K562 (cell line): ENCODE data around the gene WASL. TPM values are rescaled to one million over a fixed set of nuclear protein-coding genes. Genes with fewer than 3 reads are reported as not detected.

Experiments used
- ATAC-seq: fragments of 200-7000 bp; cut with Tn5 transposase; 3 replicates; pipeline ENCODE4 v1.9.1; 2020; ENCODE audit warnings: moderate library complexity
- BruUV-seq: library from RNA; stranded (reverse); fragments of 400-500 nt; replicated peaks from 2 replicates; lab custom pipeline; 2021; lab: Mats Ljungman, UMichigan
- CTCF ChIA-PET: fragments of 300-600 bp; formaldehyde crosslinking; extraction: SDS; loops from one replicate; lab custom pipeline; 2021; ENCODE audit warnings: low intra/inter-chr PET ratio; lab: Yijun Ruan, JAX
- POLR2A ChIA-PET: fragments of 300-600, 350-650 bp; sonication (Branson Sonifier 250); formaldehyde crosslinking; extraction: SDS; loops from one replicate; lab custom pipeline; 2021; ENCODE audit warnings: antibody characterized with exemption, inconsistent platforms; lab: Yijun Ruan, JAX
- DNase-seq, 4 experiments: peaks; one replicate each; pipeline versions ENCODE4 v3.0.0 to v3.0.0-alpha.2; 2011 to 2018; ENCODE audit warnings: low spot score in 3 of 4, mixed read lengths in 3 of 4; ENCODE audit errors: extremely low read depth in 1 of 4
- FAIRE-seq: peaks from 2 replicates; lab custom pipeline; 2011; peaks lifted over from hg19 to GRCh38; lab: Jason Lieb, UNC
- H2AFZ ChIP-seq: 2 replicates; pipeline ENCODE4 v1.6.0; 2011; ENCODE audit warnings: low read depth, low read length, control low read depth, inconsistent platforms
- H3K27ac ChIP-seq: fragments of 200-600 bp; 3 replicates; pipeline ENCODE4 v1.8.0; 2011; ENCODE audit warnings: low read depth, mild to moderate bottlenecking, control low read depth, inconsistent platforms, low read length, moderate library complexity, mixed read lengths; ENCODE audit errors: extremely low read depth
- H3K27me3 ChIP-seq, 2 experiments: fragments of 300-600 bp in 1 of 2; 2 replicates in 1 of 2; 3 replicates in 1 of 2; pipeline versions ENCODE4 v1.6.0 to v1.8.0; 2011; ENCODE audit warnings: inconsistent platforms in 2 of 2, low read length in 2 of 2, mild to moderate bottlenecking in 1 of 2, mixed read lengths in 1 of 2, moderate library complexity in 1 of 2; ENCODE audit not compliant: control insufficient read depth in 2 of 2, insufficient read depth in 2 of 2
- H3K36me3 ChIP-seq: fragments of 300-600 bp; 3 replicates; pipeline ENCODE4 v1.8.0; 2011; ENCODE audit warnings: mild to moderate bottlenecking, low read length, inconsistent platforms; ENCODE audit not compliant: control insufficient read depth, insufficient read depth
- H3K4me1 ChIP-seq, 2 experiments: fragments of 200-600 bp in 1 of 2; replicated peaks in 1 of 2; 2 replicates in 1 of 2; 3 replicates in 1 of 2; pipeline versions ENCODE4 v1.5.1 to v1.8.0; 2011; ENCODE audit warnings: inconsistent platforms in 2 of 2, low read length in 2 of 2, mild to moderate bottlenecking in 1 of 2, mixed read lengths in 1 of 2, moderate library complexity in 1 of 2; ENCODE audit not compliant: control insufficient read depth in 2 of 2, insufficient read depth in 2 of 2
- H3K4me2 ChIP-seq: 2 replicates; pipeline ENCODE4 v1.6.1; 2011; ENCODE audit warnings: low read length, control low read depth, inconsistent platforms, mixed read lengths; ENCODE audit not compliant: insufficient read depth
- H3K4me3 ChIP-seq: fragments of 200-600 bp; sonication (generic), shearing (Covaris generic); 2 replicates; pipeline ENCODE4 v1.5.1; 2016; ENCODE audit warnings: control low read depth, inconsistent platforms
- H3K79me2 ChIP-seq: fragments of 200-600 bp; 3 replicates; pipeline ENCODE4 v1.8.0; 2011; ENCODE audit warnings: low read length, inconsistent platforms; ENCODE audit not compliant: control insufficient read depth, insufficient read depth
- H3K9ac ChIP-seq, 2 experiments: 2 replicates each; pipeline versions ENCODE4 v1.6.0 to v1.6.1; 2011; ENCODE audit warnings: low read depth in 2 of 2, low read length in 2 of 2, control low read depth in 1 of 2, inconsistent platforms in 1 of 2, mild to moderate bottlenecking in 1 of 2, mixed read lengths in 1 of 2; ENCODE audit not compliant: insufficient read depth in 1 of 2
- H3K9me1 ChIP-seq: one replicate; pipeline ENCODE4 v1.6.0; 2011; ENCODE audit warnings: inconsistent platforms, mild to moderate bottlenecking, low read length, moderate library complexity; ENCODE audit not compliant: control insufficient read depth, insufficient read depth
- H3K9me3 ChIP-seq: replicated peaks from 2 replicates; pipeline ENCODE4 v1.5.1; 2011; ENCODE audit warnings: low read depth, low read length, inconsistent platforms; ENCODE audit not compliant: control insufficient read depth, insufficient read depth
- H4K20me1 ChIP-seq: replicated peaks from 2 replicates; pipeline ENCODE4 v1.6.1; 2011; ENCODE audit warnings: low read length, inconsistent platforms, mixed read lengths; ENCODE audit not compliant: control insufficient read depth, insufficient read depth
- ARNT ChIP-seq, 2 experiments: fragments of 450-650 bp; IDR thresholded peaks; 2 replicates each; pipeline ENCODE4 v1.6.1; 2016; ENCODE audit warnings: mild to moderate bottlenecking in 1 of 2
- DEAF1 ChIP-seq: fragments of 450-650 bp; formaldehyde crosslinking; IDR thresholded peaks from 2 replicates; pipeline ENCODE4 v1.4.0; 2020; ENCODE audit warnings: mild to moderate bottlenecking, moderate library complexity
- ESRRA ChIP-seq: fragments of 450-650 bp; IDR thresholded peaks from 2 replicates; pipeline ENCODE4 v1.6.1; 2014; ENCODE audit warnings: low read depth, mild to moderate bottlenecking, moderate library complexity, borderline replicate concordance
- FOXA3 ChIP-seq, 2 experiments: fragments of 450-650 bp in 1 of 2; sonication (generic) in 1 of 2; formaldehyde crosslinking; IDR thresholded peaks in 1 of 2; conservative IDR thresholded peaks in 1 of 2; 2 replicates each; pipeline versions ENCODE4 v1.4.0 to v1.8.0; 2020 to 2022; ENCODE audit warnings: mild to moderate bottlenecking in 2 of 2, missing genetic modification reagents in 1 of 2
- FOXP4 ChIP-seq: sonication (generic); formaldehyde crosslinking; IDR thresholded peaks from 2 replicates; pipeline ENCODE4 v1.8.0; 2022; ENCODE audit warnings: mild to moderate bottlenecking, missing genetic modification reagents, borderline replicate concordance
- HNRNPK ChIP-seq: fragments of 200-400 bp; formaldehyde crosslinking; IDR thresholded peaks from one replicate; pipeline ENCODE4 v1.6.1; 2018; ENCODE audit warnings: mild to moderate bottlenecking, low read depth, low read length; ENCODE audit not compliant: poor library complexity, severe bottlenecking
- NEUROD1 ChIP-seq: fragments of 150-350 bp; IDR thresholded peaks from 2 replicates; pipeline ENCODE4 v1.6.1; 2014; ENCODE audit warnings: borderline replicate concordance, low read length, low read depth; ENCODE audit not compliant: partially characterized antibody
- POLR2AphosphoS5 ChIP-seq: IDR thresholded peaks from 2 replicates; pipeline ENCODE4 v1.6.1; 2011; ENCODE audit warnings: mild to moderate bottlenecking, low read depth, low read length, moderate library complexity; ENCODE audit not compliant: control insufficient read depth, insufficient read depth
- SIN3A ChIP-seq, 2 experiments: fragments of 150-350 bp in 1 of 2; IDR thresholded peaks; 2 replicates each; pipeline ENCODE4 v1.6.1; 2011 to 2016; ENCODE audit warnings: borderline replicate concordance in 2 of 2, low read depth in 2 of 2, low read length in 2 of 2, mild to moderate bottlenecking in 2 of 2, moderate library complexity in 2 of 2; ENCODE audit not compliant: control insufficient read depth in 1 of 2
- TEAD2 ChIP-seq: fragments of 450-650 bp; IDR thresholded peaks from 2 replicates; pipeline ENCODE4 v1.6.1; 2016; ENCODE audit warnings: missing genetic modification characterization, control low read depth, missing compliant biosample characterization
- TOE1 ChIP-seq, 2 experiments: fragments of 450-650 bp in 1 of 2; sonication (generic) in 1 of 2; formaldehyde crosslinking in 1 of 2; IDR thresholded peaks; 2 replicates each; pipeline versions ENCODE4 v1.7.1 to v1.8.0; 2016 to 2022; ENCODE audit warnings: borderline replicate concordance in 2 of 2, mild to moderate bottlenecking in 2 of 2, antibody characterized with exemption in 1 of 2, inconsistent platforms in 1 of 2, low read depth in 1 of 2, missing genetic modification reagents in 1 of 2, moderate library complexity in 1 of 2
- ZBTB49 ChIP-seq: sonication (generic); formaldehyde crosslinking; IDR thresholded peaks from 2 replicates; pipeline ENCODE4 v1.8.0; 2022; ENCODE audit warnings: missing genetic modification reagents, mild to moderate bottlenecking, borderline replicate concordance
- ZC3H4 ChIP-seq: sonication (generic); formaldehyde crosslinking; IDR thresholded peaks from 2 replicates; pipeline ENCODE4 v1.9.0; 2021; ENCODE audit warnings: missing genetic modification reagents, borderline replicate concordance
- ZC3H8 ChIP-seq: fragments of 450-650 bp; IDR thresholded peaks from 2 replicates; pipeline ENCODE4 v1.6.1; 2017
- ZNF253 ChIP-seq: fragments of 250-450 bp; sonication (Bioruptor Pico); conservative IDR thresholded peaks from 2 replicates; pipeline ENCODE4 v1.6.1; 2021; ENCODE audit warnings: mild to moderate bottlenecking
- ZNF695 ChIP-seq: fragments of 450-650 bp; formaldehyde crosslinking; IDR thresholded peaks from 2 replicates; pipeline ENCODE4 v1.4.0; 2020; ENCODE audit warnings: mild to moderate bottlenecking, moderate library complexity
- WGBS: fragments of 100-300 bp; shearing (Covaris generic); methylation state at CpG from one replicate; pipeline ENCODE4 v1.1.6; 2016; ENCODE audit warnings: low coverage, mixed read lengths; ENCODE audit not compliant: insufficient coverage; ENCODE audit errors: missing lambda C conversion rate; 5-methylcytosine and 5-hydroxymethylcytosine counted together
- in situ Hi-C: fragments of 300-500 bp; cut with MboI; formaldehyde crosslinking; loops from 4 replicates; pipeline ENCODE4 v1.15.0; 2018; ENCODE audit warnings: inconsistent platforms, mixed read lengths
- intact Hi-C: fragments of 100-400 bp; cut with micrococcal nuclease; formaldehyde crosslinking; loops from 2 replicates; pipeline ENCODE4 v1.14.2; 2022
- polyA plus RNA-seq, 8 experiments: library from polyadenylated mRNA; depleted of rRNA in 4 of 8; stranded (reverse) in 5 of 8; unstranded in 3 of 8; fragments of >200 nt; fragmentation: Nextera tagmentation in 2 of 8; fragmentation: Illumina TruSeq in 1 of 8; extraction: Ambion mirVana in 2 of 8; extraction: Trizol in 1 of 8; gene quantifications; 2 replicates each; pipeline versions ENCODE4 v1.2.1 to v1.2.3, GENCODE V29; 2011 to 2014; ENCODE audit warnings: inconsistent platforms in 1 of 8, missing spikeins in 1 of 8
- total RNA-seq, 7 experiments: library from RNA; depleted of rRNA in 6 of 7; stranded (reverse); fragments of >200 nt in 6 of 7; fragmentation: Illumina TruSeq in 2 of 7; extraction: Trizol in 2 of 7; gene quantifications; 2 replicates each; pipeline versions ENCODE4 v1.2.1 to v1.2.3, GENCODE V29; 2011 to 2021; ENCODE audit warnings: low replicate concordance in 1 of 7

The WASL gene
- total and polyA plus RNA-seq, 9 of the 15 experiments (the other 6 are each of a cell fraction or from before 2014, with no cell fraction given) = 3.2 to 13.9 (median 8.3) TPM

- ChIA-PET CTCF (no interaction called here), POLR2A (interaction anchor here (1.7 kb wide), 1 partner anchor 12 kb away, joined by 6 read pairs; no protein-coding TSS in a partner anchor)
- Histone ChIP-seq H3K9me1 (no peaks in the 10 kb centered on the region), H3K27me3 (peaks cover 0 to 2% of the 10 kb centered on the region in 2 experiments; a peak in 2 of 5 replicates), H3K36me3 (no peaks in the 10 kb centered on the region), H3K27ac (no peak overlapping the region), H4K20me1 (no peaks in the 10 kb centered on the region), H3K4me3 (no peak overlapping the region), H3K4me2 (no peak overlapping the region), H2AFZ (no peak overlapping the region), H3K9me3 (no peaks in the 10 kb centered on the region), H3K79me2 (no peaks in the 10 kb centered on the region), H3K9ac (no peak overlapping the region), H3K4me1 (0 out of 5 replicates have a peak, but pooled peaks cover 0 to 4% of the 10 kb centered on the region in 2 experiments)
- DNase-seq = no peak
- peak; percentile 29 for FAIRE-seq
- intact Hi-C loops = no loop called here
- 55% methylated on average over 3 of the region's 3 CpGs for WGBS
- BruUV-seq = no TSS peak
- no peak for ATAC-seq
- in situ Hi-C loops = no loop called here
- no peak for TF ChIP-seq NEUROD1
- no peak for TF ChIP-seq DEAF1 (CRISPR knock-in tag)
- no peak for TF ChIP-seq ZNF253 (CRISPR knock-in tag)
- no peak for TF ChIP-seq HNRNPK
- TF ChIP-seq SIN3A (IDR thresholded peaks at IDR 0.05; ENCODE audit: borderline replicate concordance in 2 of 2, control insufficient read depth in 1 of 2, low read depth in 2 of 2, low read length in 2 of 2) = no peak
- no peak for TF ChIP-seq ZNF695 (CRISPR knock-in tag)
- no peak for TF ChIP-seq TEAD2
- no peak for TF ChIP-seq ARNT (IDR thresholded peaks at IDR 0.05)
- no peak for TF ChIP-seq POLR2AphosphoS5
- no peak for TF ChIP-seq TOE1 (IDR thresholded peaks at IDR 0.05; ENCODE audit: borderline replicate concordance)
- TF ChIP-seq TOE1 (CRISPR knock-in tag; IDR thresholded peaks at IDR 0.05; ENCODE audit: borderline replicate concordance, low read depth) = no peak
- TF ChIP-seq ZC3H8 = no peak
- TF ChIP-seq FOXP4 (CRISPR knock-in tag) = no peak
- TF ChIP-seq ZBTB49 (CRISPR knock-in tag) = no peak
- no peak for TF ChIP-seq ESRRA
- no peak for TF ChIP-seq ZC3H4 (CRISPR knock-in tag)
- TF ChIP-seq FOXA3 (CRISPR knock-in tag; conservative IDR thresholded peaks at IDR 0.05 in 1 of 2, IDR thresholded peaks at IDR 0.05 in 1 of 2) = no peak
Measured at GRCh38 chr7:123773481-123773880, 24.7 kb upstream of the WASL start.
